BJ (cell line): ENCODE measurements around the gene ATP9B. TPM values are rescaled to one million over a fixed set of nuclear protein-coding genes. Genes with fewer than 3 reads are reported as not detected.

Source experiments
- CTCF ChIA-PET: fragments of 350-600 bp; formaldehyde crosslinking; extraction: SDS; loops from one replicate; lab custom pipeline; 2021; ENCODE audit warnings: antibody characterized with exemption, inconsistent platforms; lab: Yijun Ruan, JAX
- POLR2A ChIA-PET: fragments of 300-600 bp; sonication (Branson Sonifier 250); formaldehyde crosslinking; extraction: SDS; loops from one replicate; lab custom pipeline; 2021; ENCODE audit warnings: antibody characterized with exemption; lab: Charles Lee
- DNase-seq: peaks from one replicate; pipeline ENCODE4 v3.0.0-alpha.2; 2011; ENCODE audit warnings: low read depth
- H3K27me3 ChIP-seq: 2 replicates; pipeline ENCODE4 v1.6.0; 2011; ENCODE audit warnings: low read length; ENCODE audit not compliant: control insufficient read depth, insufficient read depth
- H3K36me3 ChIP-seq: 2 replicates; pipeline ENCODE4 v1.5.1; 2011; ENCODE audit warnings: low read length; ENCODE audit not compliant: control insufficient read depth, insufficient read depth
- H3K4me3 ChIP-seq: 2 replicates; pipeline ENCODE4 v1.5.1; 2011; ENCODE audit warnings: low read depth, mild to moderate bottlenecking, control low read depth, low read length
- polyA plus RNA-seq: library from polyadenylated mRNA; depleted of rRNA; stranded (reverse); fragments of >200 nt; gene quantifications from 2 replicates; pipeline ENCODE4 v1.2.3, GENCODE V29; 2011
- TF ChIP-seq, protein P1 (sequence below): IDR thresholded peaks from 2 replicates; pipeline ENCODE4 v1.5.1; 2011; ENCODE audit warnings: low read depth, mild to moderate bottlenecking, control low read depth, inconsistent platforms, low read length, moderate library complexity; ENCODE audit not compliant: insufficient read depth

Gene ATP9B
- polyA plus RNA-seq, 1 experiment: 17.4 TPM

GRCh38 chr18:79299272-79299671 lies 230.1 kb downstream of the ATP9B start:
- ChIA-PET POLR2A (no interaction called here), CTCF (no interaction called here)
- H3K4me3 ChIP-seq: no peak overlapping the region
- no peak for DNase-seq
- no peaks in the 10 kb centered on the region for H3K27me3 ChIP-seq
- H3K36me3 ChIP-seq: no peaks in the 10 kb centered on the region; the same call in 1 of the 2 replicates
- TF ChIP-seq, protein P1, sequence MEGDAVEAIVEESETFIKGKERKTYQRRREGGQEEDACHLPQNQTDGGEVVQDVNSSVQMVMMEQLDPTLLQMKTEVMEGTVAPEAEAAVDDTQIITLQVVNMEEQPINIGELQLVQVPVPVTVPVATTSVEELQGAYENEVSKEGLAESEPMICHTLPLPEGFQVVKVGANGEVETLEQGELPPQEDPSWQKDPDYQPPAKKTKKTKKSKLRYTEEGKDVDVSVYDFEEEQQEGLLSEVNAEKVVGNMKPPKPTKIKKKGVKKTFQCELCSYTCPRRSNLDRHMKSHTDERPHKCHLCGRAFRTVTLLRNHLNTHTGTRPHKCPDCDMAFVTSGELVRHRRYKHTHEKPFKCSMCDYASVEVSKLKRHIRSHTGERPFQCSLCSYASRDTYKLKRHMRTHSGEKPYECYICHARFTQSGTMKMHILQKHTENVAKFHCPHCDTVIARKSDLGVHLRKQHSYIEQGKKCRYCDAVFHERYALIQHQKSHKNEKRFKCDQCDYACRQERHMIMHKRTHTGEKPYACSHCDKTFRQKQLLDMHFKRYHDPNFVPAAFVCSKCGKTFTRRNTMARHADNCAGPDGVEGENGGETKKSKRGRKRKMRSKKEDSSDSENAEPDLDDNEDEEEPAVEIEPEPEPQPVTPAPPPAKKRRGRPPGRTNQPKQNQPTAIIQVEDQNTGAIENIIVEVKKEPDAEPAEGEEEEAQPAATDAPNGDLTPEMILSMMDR: no peak

- ChIA-PET POLR2A (no interaction called here), CTCF (no interaction called here)
- TF ChIP-seq, protein P1: no peak
- no peak for DNase-seq
- no peaks in the 10 kb centered on the region for H3K27me3 ChIP-seq
- H3K36me3 ChIP-seq: no peaks in the 10 kb centered on the region; the same call in 1 of the 2 replicates
- H3K4me3 ChIP-seq: no peak overlapping the region
These were observed 230.5 kb downstream of the ATP9B start for GRCh38 chr18:79299711-79300110.

GRCh38 chr18:79300413-79300812 lies 231.2 kb downstream of the ATP9B start:
- Histone ChIP-seq H3K36me3 (no peaks in the 10 kb centered on the region; the same call in 1 of the 2 replicates), H3K27me3 (no peaks in the 10 kb centered on the region), H3K4me3 (no peak overlapping the region)
- TF ChIP-seq, protein P1: no peak
- ChIA-PET POLR2A (no interaction called here), CTCF (no interaction called here)
- DNase-seq: no peak

DNA sequence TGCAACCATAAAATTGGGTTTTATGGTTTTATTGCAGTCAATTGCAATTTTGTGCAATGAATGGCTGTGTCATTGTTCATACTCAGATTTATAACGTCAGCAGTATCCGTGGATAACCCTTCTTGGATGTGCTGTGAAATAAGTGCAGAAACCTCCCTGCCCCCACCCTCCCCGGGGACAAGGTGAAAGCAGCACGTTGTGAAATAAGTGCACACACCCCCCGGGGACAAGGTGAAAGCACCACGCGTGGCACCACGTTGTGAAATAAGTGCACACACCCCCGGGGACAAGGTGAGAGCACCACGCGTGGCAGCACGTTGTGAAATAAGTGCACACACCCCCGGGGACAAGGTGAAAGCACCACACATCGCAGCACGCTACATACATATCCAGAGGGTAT lies 232.9 kb downstream of the ATP9B start:
- TF ChIP-seq, protein P1: no peak
- ChIA-PET CTCF (interaction anchor here (1.0 kb wide), 1 partner anchor 13 kb away, joined by 4 read pairs; no protein-coding TSS in a partner anchor), POLR2A (no interaction called here)
- DNase-seq: no peak
- Histone ChIP-seq H3K27me3 (no peaks in the 10 kb centered on the region), H3K4me3 (no peak overlapping the region), H3K36me3 (no peaks in the 10 kb centered on the region; the same call in 1 of the 2 replicates)

DNA sequence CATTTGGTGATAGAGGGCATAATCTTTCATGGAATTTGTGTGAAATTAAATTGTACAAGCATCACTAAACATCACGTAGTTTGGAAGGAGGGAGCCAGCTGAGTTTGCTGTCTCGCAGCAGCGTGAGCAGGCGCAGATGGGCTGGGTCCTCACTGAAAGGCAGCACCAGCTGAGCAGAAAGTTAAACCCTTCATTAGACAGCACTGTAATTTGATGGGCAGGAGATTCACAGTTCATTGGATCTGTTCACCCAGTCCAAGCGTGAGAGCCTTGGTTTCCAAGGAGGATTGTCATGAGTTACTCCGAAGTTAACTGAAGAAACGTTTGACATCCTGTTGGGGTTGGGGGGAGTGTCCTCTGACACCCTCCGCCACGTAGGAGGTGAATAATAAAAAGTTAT lies 236.7 kb downstream of the ATP9B start:
- TF ChIP-seq, protein P1: no peak
- POLR2A ChIA-PET: no interaction called here
- Histone ChIP-seq H3K27me3 (no peaks in the 10 kb centered on the region), H3K4me3 (no peak overlapping the region), H3K36me3 (peaks cover 1% of the 10 kb centered on the region; the same call in 1 of the 2 replicates)
- CTCF ChIA-PET: no interaction called here
- DNase-seq: no peak
